ENCODE data around the gene ESM1. TPM values are rescaled to one million over a fixed set of nuclear protein-coding genes. Genes with fewer than 3 reads are reported as not detected.
"Not testable (repeated sequence)": the region's sequence is repeated elsewhere in the genome, so short reads cannot be mapped to it uniquely, and the experiment has no call there.

Gene ESM1, protein sequence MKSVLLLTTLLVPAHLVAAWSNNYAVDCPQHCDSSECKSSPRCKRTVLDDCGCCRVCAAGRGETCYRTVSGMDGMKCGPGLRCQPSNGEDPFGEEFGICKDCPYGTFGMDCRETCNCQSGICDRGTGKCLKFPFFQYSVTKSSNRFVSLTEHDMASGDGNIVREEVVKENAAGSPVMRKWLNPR
- polyA plus RNA-seq (2013, experiment 1 of 4), result not detected
- not detected for polyA plus RNA-seq (2013, experiment 2 of 4)
- not detected for polyA plus RNA-seq (2013, experiment 3 of 4)
- polyA plus RNA-seq (2013, experiment 4 of 4), result not detected

DNA sequence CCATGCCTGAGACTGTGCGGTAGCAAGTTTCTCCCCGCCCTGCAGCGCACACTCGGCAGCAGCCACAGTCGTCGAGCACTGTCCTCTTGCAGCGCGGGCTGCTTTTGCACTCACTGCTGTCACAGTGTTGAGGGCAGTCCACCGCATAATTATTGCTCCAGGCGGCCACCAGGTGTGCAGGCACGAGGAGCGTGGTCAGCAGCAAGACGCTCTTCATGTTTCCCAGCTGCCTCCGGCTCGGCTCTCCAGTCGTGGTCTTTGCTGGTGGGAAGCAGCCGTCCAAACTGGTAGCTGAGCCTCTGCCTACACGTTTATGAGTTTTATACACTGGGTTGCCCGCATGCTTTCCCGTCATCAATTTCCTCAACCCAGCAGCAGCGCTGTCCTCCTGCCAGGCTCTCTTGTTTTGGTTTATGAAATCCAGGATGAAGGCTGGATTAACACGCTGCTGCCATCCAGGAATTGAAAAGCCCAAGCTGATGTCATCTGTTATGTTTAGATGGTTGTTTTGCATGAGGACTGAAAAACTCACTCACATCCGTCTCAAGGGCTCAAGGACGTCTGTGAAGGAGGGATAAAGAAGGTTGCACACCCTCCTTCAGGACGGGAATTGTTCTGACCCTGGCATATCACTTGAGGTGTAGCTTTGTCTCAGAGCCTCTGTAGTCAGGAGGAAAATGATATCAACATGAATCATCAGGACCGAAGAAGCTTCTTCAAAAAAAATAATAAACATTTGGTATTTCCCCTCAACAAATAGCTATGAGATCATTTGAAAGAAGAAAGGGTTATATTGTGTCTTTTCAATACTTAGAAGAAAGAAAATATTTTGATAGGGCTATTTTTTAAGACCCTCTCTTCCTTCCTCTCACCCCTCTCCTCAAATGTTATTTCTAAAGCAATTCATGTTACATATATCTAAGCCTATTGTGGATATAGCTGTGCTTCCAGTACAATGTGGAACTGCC, at the start of gene ESM1:
ESM1 (minus strand) TSS at position 293 of the 968 bp plus-strand sequence; CDS start at position 217, 76 bp downstream.
- WGBS, 2 experiments, result 88 to 91% methylated on average over 25 of the region's 26 CpGs
- H3K4me3 ChIP-seq (ENCODE audit: insufficient read depth, low read depth, low read length), result no peak within 1 kb of the TSS
- no peak within 1 kb of the TSS for H3K27ac ChIP-seq (ENCODE audit: insufficient read depth, low read depth, low read length, poor library complexity, severe bottlenecking)
- H3K36me3 ChIP-seq (ENCODE audit: control insufficient read depth, insufficient read depth, low read length), result no peaks in the 10 kb centered on the region
- H3K27me3 ChIP-seq (ENCODE audit: control insufficient read depth, insufficient read depth, low read length, poor library complexity, severe bottlenecking), result no peaks in the 10 kb centered on the region
- H3K4me1 ChIP-seq (ENCODE audit: control insufficient read depth, insufficient read depth, low read length), result no peaks in the 10 kb centered on the region
- H3K9me3 ChIP-seq (ENCODE audit: control insufficient read depth, low read length), result no peaks in the 10 kb centered on the region

DNA sequence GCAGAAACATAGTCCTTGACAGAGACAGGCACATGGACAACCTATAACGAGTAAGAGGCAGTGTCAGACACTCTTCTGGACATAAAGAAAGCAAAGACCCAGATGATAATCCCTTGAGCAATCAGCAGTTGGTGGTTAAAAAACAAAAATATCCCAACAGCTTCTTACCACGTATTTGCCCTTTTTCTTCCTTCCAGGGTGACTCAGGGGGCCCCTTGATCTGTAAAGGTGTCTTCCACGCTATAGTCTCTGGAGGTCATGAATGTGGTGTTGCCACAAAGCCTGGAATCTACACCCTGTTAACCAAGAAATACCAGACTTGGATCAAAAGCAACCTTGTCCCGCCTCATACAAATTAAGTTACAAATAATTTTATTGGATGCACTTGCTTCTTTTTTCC, 48.2 kb upstream of the ESM1 start:
- H3K4me3 ChIP-seq (ENCODE audit: insufficient read depth, low read depth, low read length), result no peak overlapping the region
- no peaks in the 10 kb centered on the region for H3K9me3 ChIP-seq (ENCODE audit: control insufficient read depth, low read length)
- no peak overlapping the region for H3K27ac ChIP-seq (ENCODE audit: insufficient read depth, low read depth, low read length, poor library complexity, severe bottlenecking)
- peaks cover 17% of the 10 kb centered on the region for H3K4me1 ChIP-seq (ENCODE audit: control insufficient read depth, insufficient read depth, low read length)
- WGBS, 2 experiments, result 92% methylated on average over 2 to 4 of the region's 4 CpGs
- H3K27me3 ChIP-seq (ENCODE audit: control insufficient read depth, insufficient read depth, low read length, poor library complexity, severe bottlenecking), result no peaks in the 10 kb centered on the region
- H3K36me3 ChIP-seq (ENCODE audit: control insufficient read depth, insufficient read depth, low read length), result no peaks in the 10 kb centered on the region

GRCh38 chr5:55031492-55031891, 46.1 kb upstream of the ESM1 start:
- H3K27me3 ChIP-seq (ENCODE audit: control insufficient read depth, insufficient read depth, low read length, poor library complexity, severe bottlenecking), result peaks cover 5% of the 10 kb centered on the region
- no peak overlapping the region for H3K27ac ChIP-seq (ENCODE audit: insufficient read depth, low read depth, low read length, poor library complexity, severe bottlenecking)
- no peak overlapping the region for H3K4me3 ChIP-seq (ENCODE audit: insufficient read depth, low read depth, low read length)
- no peaks in the 10 kb centered on the region for H3K9me3 ChIP-seq (ENCODE audit: control insufficient read depth, low read length)
- H3K36me3 ChIP-seq (ENCODE audit: control insufficient read depth, insufficient read depth, low read length), result no peaks in the 10 kb centered on the region
- WGBS, 2 experiments, result 94 to 96% methylated on average over 5 of the region's 5 CpGs
- peaks cover 9% of the 10 kb centered on the region for H3K4me1 ChIP-seq (ENCODE audit: control insufficient read depth, insufficient read depth, low read length)

DNA sequence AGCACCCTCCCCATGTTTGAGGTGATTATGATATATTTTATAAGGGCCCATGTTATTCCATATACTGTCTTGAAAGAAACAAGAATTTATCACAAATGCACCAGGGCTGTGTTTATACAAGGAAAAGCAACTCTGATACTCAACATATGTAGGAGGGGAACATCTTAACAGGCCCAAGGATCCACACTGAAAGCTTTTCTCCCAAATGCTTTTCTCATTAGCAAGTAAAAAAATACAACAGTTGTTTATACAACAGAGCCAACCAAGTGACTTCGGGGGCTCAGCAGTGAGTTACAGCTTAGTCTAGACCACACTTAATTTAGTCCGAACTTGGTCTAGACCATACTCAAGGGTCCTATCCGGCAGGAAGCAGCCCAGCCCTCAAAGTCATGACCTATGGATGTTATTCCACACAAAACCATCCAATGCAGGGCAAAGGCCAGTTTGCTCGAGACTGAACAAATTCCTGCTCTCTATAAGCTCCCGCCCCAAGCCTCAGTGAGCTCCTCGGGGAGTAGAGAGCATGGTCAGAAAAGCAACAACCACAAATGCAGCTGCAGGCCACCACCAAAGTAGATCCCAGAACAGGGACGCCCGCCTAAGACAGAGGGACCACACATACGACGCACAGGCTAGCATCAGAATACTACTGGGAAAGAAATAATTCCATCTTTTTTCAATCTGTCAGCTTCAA, 45.4 kb upstream of the ESM1 start:
- Histone ChIP-seq H3K27me3 (ENCODE audit: control insufficient read depth, insufficient read depth, low read length, poor library complexity, severe bottlenecking) (peaks cover 5% of the 10 kb centered on the region), H3K36me3 (ENCODE audit: control insufficient read depth, insufficient read depth, low read length) (no peaks in the 10 kb centered on the region), H3K9me3 (ENCODE audit: control insufficient read depth, low read length) (no peaks in the 10 kb centered on the region), H3K4me3 (ENCODE audit: insufficient read depth, low read depth, low read length) (no peak overlapping the region), H3K27ac (ENCODE audit: insufficient read depth, low read depth, low read length, poor library complexity, severe bottlenecking) (peak overlapping the region; percentile 76), H3K4me1 (ENCODE audit: control insufficient read depth, insufficient read depth, low read length) (peaks cover 6% of the 10 kb centered on the region)
- WGBS, 2 experiments, result 78 to 82% methylated on average over 10 of the region's 10 CpGs

DNA sequence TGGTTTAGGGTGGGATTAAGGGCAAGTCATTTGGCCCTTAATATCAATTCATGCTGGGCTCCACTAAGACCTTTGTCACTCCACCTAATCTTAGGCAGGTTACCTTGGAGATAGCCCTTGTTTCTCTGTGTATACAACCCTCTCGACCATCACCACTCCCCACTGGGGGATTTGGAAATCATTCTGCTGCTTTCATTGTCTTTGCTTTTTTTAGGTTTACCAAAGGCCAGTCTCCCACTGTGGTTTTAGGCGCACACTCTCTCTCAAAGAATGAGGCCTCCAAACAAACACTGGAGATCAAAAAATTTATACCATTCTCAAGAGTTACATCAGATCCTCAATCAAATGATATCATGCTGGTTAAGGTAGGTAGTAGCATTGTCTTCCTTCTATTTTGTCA, 44.8 kb upstream of the ESM1 start:
- H3K27me3 ChIP-seq (ENCODE audit: control insufficient read depth, insufficient read depth, low read length, poor library complexity, severe bottlenecking), result peaks cover 5% of the 10 kb centered on the region
- 0 to 3% methylated on average over 2 of the region's 2 CpGs for WGBS, 2 experiments
- peak overlapping the region; percentile 76 for H3K27ac ChIP-seq (ENCODE audit: insufficient read depth, low read depth, low read length, poor library complexity, severe bottlenecking)

GRCh38 chr5:55027595-55027994, 42.2 kb upstream of the ESM1 start:
- no peak overlapping the region for H3K4me3 ChIP-seq (ENCODE audit: insufficient read depth, low read depth, low read length)
- peaks cover 6% of the 10 kb centered on the region for H3K4me1 ChIP-seq (ENCODE audit: control insufficient read depth, insufficient read depth, low read length)
- H3K36me3 ChIP-seq (ENCODE audit: control insufficient read depth, insufficient read depth, low read length), result no peaks in the 10 kb centered on the region
- H3K27ac ChIP-seq (ENCODE audit: insufficient read depth, low read depth, low read length, poor library complexity, severe bottlenecking), result no peak overlapping the region
- H3K9me3 ChIP-seq (ENCODE audit: control insufficient read depth, low read length), result no peaks in the 10 kb centered on the region
- peaks cover 5% of the 10 kb centered on the region for H3K27me3 ChIP-seq (ENCODE audit: control insufficient read depth, insufficient read depth, low read length, poor library complexity, severe bottlenecking)
- WGBS, 2 experiments, result 95 to 98% methylated on average over 3 of the region's 3 CpGs

More for the DNA sequence above, 44.8 kb upstream of the ESM1 start:
- no peak overlapping the region for H3K4me3 ChIP-seq (ENCODE audit: insufficient read depth, low read depth, low read length)
- H3K9me3 ChIP-seq (ENCODE audit: control insufficient read depth, low read length), result no peaks in the 10 kb centered on the region
- peaks cover 6% of the 10 kb centered on the region for H3K4me1 ChIP-seq (ENCODE audit: control insufficient read depth, insufficient read depth, low read length)
- no peaks in the 10 kb centered on the region for H3K36me3 ChIP-seq (ENCODE audit: control insufficient read depth, insufficient read depth, low read length)

GRCh38 chr5:55022450-55022849, 37.1 kb upstream of the ESM1 start:
- no peak overlapping the region for H3K4me3 ChIP-seq (ENCODE audit: insufficient read depth, low read depth, low read length)
- H3K4me1 ChIP-seq (ENCODE audit: control insufficient read depth, insufficient read depth, low read length), result no peaks in the 10 kb centered on the region
- no peaks in the 10 kb centered on the region for H3K36me3 ChIP-seq (ENCODE audit: control insufficient read depth, insufficient read depth, low read length)
- H3K27me3 ChIP-seq (ENCODE audit: control insufficient read depth, insufficient read depth, low read length, poor library complexity, severe bottlenecking), result peaks cover 4% of the 10 kb centered on the region
- no peaks in the 10 kb centered on the region for H3K9me3 ChIP-seq (ENCODE audit: control insufficient read depth, low read length)
- 92 to 95% methylated on average over 1 to 2 of the region's 2 CpGs for WGBS, 2 experiments
- H3K27ac ChIP-seq (ENCODE audit: insufficient read depth, low read depth, low read length, poor library complexity, severe bottlenecking), result no peak overlapping the region

- WGBS, 2 experiments, result 78 to 83% methylated on average over 4 of the region's 4 CpGs
- Histone ChIP-seq H3K27me3 (ENCODE audit: control insufficient read depth, insufficient read depth, low read length, poor library complexity, severe bottlenecking) (no peaks in the 10 kb centered on the region), H3K4me1 (ENCODE audit: control insufficient read depth, insufficient read depth, low read length) (no peaks in the 10 kb centered on the region), H3K4me3 (ENCODE audit: insufficient read depth, low read depth, low read length) (no peak overlapping the region), H3K9me3 (ENCODE audit: control insufficient read depth, low read length) (no peaks in the 10 kb centered on the region), H3K36me3 (ENCODE audit: control insufficient read depth, insufficient read depth, low read length) (no peaks in the 10 kb centered on the region), H3K27ac (ENCODE audit: insufficient read depth, low read depth, low read length, poor library complexity, severe bottlenecking) (no peak overlapping the region)
Measured at GRCh38 chr5:55021821-55022220, 36.4 kb upstream of the ESM1 start.

GRCh38 chr5:55021410-55021809, 36.0 kb upstream of the ESM1 start:
- no peak overlapping the region for H3K4me3 ChIP-seq (ENCODE audit: insufficient read depth, low read depth, low read length)
- no peaks in the 10 kb centered on the region for H3K36me3 ChIP-seq (ENCODE audit: control insufficient read depth, insufficient read depth, low read length)
- no peak overlapping the region for H3K27ac ChIP-seq (ENCODE audit: insufficient read depth, low read depth, low read length, poor library complexity, severe bottlenecking)
- no peaks in the 10 kb centered on the region for H3K27me3 ChIP-seq (ENCODE audit: control insufficient read depth, insufficient read depth, low read length, poor library complexity, severe bottlenecking)
- 87 to 89% methylated on average over 6 of the region's 6 CpGs for WGBS, 2 experiments
- no peaks in the 10 kb centered on the region for H3K9me3 ChIP-seq (ENCODE audit: control insufficient read depth, low read length)
- no peaks in the 10 kb centered on the region for H3K4me1 ChIP-seq (ENCODE audit: control insufficient read depth, insufficient read depth, low read length)

GRCh38 chr5:55010149-55010548, 24.8 kb upstream of the ESM1 start:
- H3K27ac ChIP-seq (ENCODE audit: insufficient read depth, low read depth, low read length, poor library complexity, severe bottlenecking); H3K27me3 ChIP-seq (ENCODE audit: control insufficient read depth, insufficient read depth, low read length, poor library complexity, severe bottlenecking); H3K4me1 ChIP-seq (ENCODE audit: control insufficient read depth, insufficient read depth, low read length); H3K4me3 ChIP-seq (ENCODE audit: insufficient read depth, low read depth, low read length); H3K9me3 ChIP-seq (ENCODE audit: control insufficient read depth, low read length); H3K36me3 ChIP-seq (ENCODE audit: control insufficient read depth, insufficient read depth, low read length): not testable (repeated sequence)
- WGBS, 2 experiments, result 80 to 83% methylated on average over 1 of the region's 1 CpG
